SIG-M5 (cell line): ENCODE data around the gene MPV17L2.

Experiments used
- DNase-seq: peaks from one replicate; lab custom pipeline; 2025; lab: John Stamatoyannopoulos, UW

MPV17L2 gene

DNA sequence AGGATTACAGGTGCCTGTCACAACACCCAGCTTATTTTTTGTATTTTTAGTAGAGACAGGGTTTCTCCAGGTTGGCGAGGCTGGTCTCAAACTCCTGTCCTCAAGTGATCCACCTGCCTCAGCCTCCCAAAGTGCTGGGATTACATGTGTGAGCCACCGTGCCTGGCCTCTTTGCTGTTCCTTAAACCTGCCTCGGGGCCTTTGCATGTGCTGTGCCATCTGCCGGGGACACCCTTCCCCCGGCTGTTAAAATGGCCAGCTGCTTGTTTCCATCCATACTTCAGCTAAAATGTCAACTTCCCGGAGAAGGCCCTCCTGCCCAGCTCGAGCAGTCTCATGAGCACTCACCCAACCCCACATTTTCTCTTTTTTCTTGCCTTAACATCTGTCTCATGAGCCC lies 52.3 kb downstream of the MPV17L2 start:
- no peak for DNase-seq
